ENCODE results near the gene SEC23A.
"Not testable (repeated sequence)": the region's sequence is repeated elsewhere in the genome, so short reads cannot be mapped to it uniquely, and the experiment has no call there.

The SEC23A gene

GRCh38 chr14:39069923-39070322 is 33.1 kb downstream of the SEC23A start:
- no peak for DNase-seq
- Mint-ChIP-seq H3K9me3 (no peaks in the 10 kb centered on the region), H3K27ac (no peak overlapping the region), H3K4me1 (no peaks in the 10 kb centered on the region), H3K36me3 (peaks cover 40% of the 10 kb centered on the region), H3K27me3 (no peaks in the 10 kb centered on the region), H3K4me3 (no peak overlapping the region)
- CTCF ChIA-PET, result interaction anchor here (1.0 kb wide), 1 partner anchor 27 kb away, joined by 3 read pairs; no protein-coding TSS in a partner anchor

- H3K27me3 Mint-ChIP-seq, H3K27ac Mint-ChIP-seq, H3K4me3 Mint-ChIP-seq, H3K4me1 Mint-ChIP-seq, CTCF ChIA-PET, H3K9me3 Mint-ChIP-seq, DNase-seq: not testable (repeated sequence)
- H3K36me3 Mint-ChIP-seq, result peaks cover 42% of the 10 kb centered on the region
Observed at GRCh38 chr14:39069169-39069805, 33.7 kb downstream of the SEC23A start.

GRCh38 chr14:39060818-39061437 is 42.1 kb downstream of the SEC23A start:
- Mint-ChIP-seq H3K27me3 (no peaks in the 10 kb centered on the region), H3K4me3 (no peak overlapping the region), H3K27ac (no peak overlapping the region)

GRCh38 chr14:39055786-39056474 is 47.1 kb downstream of the SEC23A start:
- H3K4me1 Mint-ChIP-seq, result no peaks in the 10 kb centered on the region
- CTCF ChIA-PET, result no interaction called here
- peaks cover 80% of the 10 kb centered on the region for H3K36me3 Mint-ChIP-seq
- no peak for DNase-seq
- no peak overlapping the region for H3K4me3 Mint-ChIP-seq
- no peak overlapping the region for H3K27ac Mint-ChIP-seq
- H3K9me3 Mint-ChIP-seq, result peaks cover 11% of the 10 kb centered on the region
- H3K27me3 Mint-ChIP-seq, result no peaks in the 10 kb centered on the region

More at GRCh38 chr14:39060818-39061437, 42.1 kb downstream of the SEC23A start:
- no peak for DNase-seq
- CTCF ChIA-PET, result no interaction called here
- Mint-ChIP-seq H3K9me3 (peaks cover 5% of the 10 kb centered on the region), H3K36me3 (peaks cover 65% of the 10 kb centered on the region), H3K4me1 (no peaks in the 10 kb centered on the region)

GRCh38 chr14:39052869-39053454 is 50.1 kb downstream of the SEC23A start:
- H3K9me3 Mint-ChIP-seq, result peaks cover 11% of the 10 kb centered on the region
- peaks cover 73% of the 10 kb centered on the region for H3K36me3 Mint-ChIP-seq
- H3K4me3 Mint-ChIP-seq, CTCF ChIA-PET, DNase-seq, H3K4me1 Mint-ChIP-seq, H3K27me3 Mint-ChIP-seq: not testable (repeated sequence)
- H3K27ac Mint-ChIP-seq, result peak overlapping the region; percentile 52

GRCh38 chr14:39050389-39050788 is 52.6 kb downstream of the SEC23A start:
- no peak for DNase-seq

GRCh38 chr14:39045889-39046288 is 57.1 kb downstream of the SEC23A start:
- H3K27ac Mint-ChIP-seq, H3K4me3 Mint-ChIP-seq, DNase-seq, H3K9me3 Mint-ChIP-seq, H3K27me3 Mint-ChIP-seq, H3K4me1 Mint-ChIP-seq, CTCF ChIA-PET: not testable (repeated sequence)
- H3K36me3 Mint-ChIP-seq, result peaks cover 52% of the 10 kb centered on the region

More at GRCh38 chr14:39050389-39050788, 52.6 kb downstream of the SEC23A start:
- Mint-ChIP-seq H3K4me1 (no peaks in the 10 kb centered on the region), H3K4me3 (no peak overlapping the region), H3K9me3 (peaks cover 3% of the 10 kb centered on the region), H3K27me3 (no peaks in the 10 kb centered on the region), H3K36me3 (peaks cover 76% of the 10 kb centered on the region), H3K27ac (no peak overlapping the region)
- CTCF ChIA-PET, result no interaction called here

- Mint-ChIP-seq H3K9me3 (no peaks in the 10 kb centered on the region), H3K36me3 (peaks cover 50% of the 10 kb centered on the region), H3K27ac (no peak overlapping the region), H3K4me3 (no peak overlapping the region), H3K4me1 (peaks cover 9% of the 10 kb centered on the region), H3K27me3 (no peaks in the 10 kb centered on the region)
- CTCF ChIA-PET, result interaction anchor here (1.2 kb wide), 1 partner anchor 27 kb away, joined by 3 read pairs; no protein-coding TSS in a partner anchor
- DNase-seq, result no peak
Observed at GRCh38 chr14:39043352-39043943, 59.6 kb downstream of the SEC23A start.

- H3K27me3 Mint-ChIP-seq, result no peaks in the 10 kb centered on the region
- peaks cover 28% of the 10 kb centered on the region for H3K36me3 Mint-ChIP-seq
- CTCF ChIA-PET, result no interaction called here
Observed at GRCh38 chr14:39040529-39040928, 62.5 kb downstream of the SEC23A start.

GRCh38 chr14:39038542-39038941 is 64.5 kb downstream of the SEC23A start:
- Mint-ChIP-seq H3K4me1 (peaks cover 10% of the 10 kb centered on the region), H3K27ac (no peak overlapping the region), H3K9me3 (no peaks in the 10 kb centered on the region), H3K36me3 (peaks cover 23% of the 10 kb centered on the region), H3K4me3 (no peak overlapping the region), H3K27me3 (no peaks in the 10 kb centered on the region)
- CTCF ChIA-PET, result interaction anchor here (0.8 kb wide), 1 partner anchor 23 kb away, joined by 3 read pairs; no protein-coding TSS in a partner anchor
- no peak for DNase-seq

More at GRCh38 chr14:39040529-39040928, 62.5 kb downstream of the SEC23A start:
- H3K9me3 Mint-ChIP-seq, result no peaks in the 10 kb centered on the region
- no peak overlapping the region for H3K27ac Mint-ChIP-seq
- H3K4me1 Mint-ChIP-seq, result peaks cover 10% of the 10 kb centered on the region
- H3K4me3 Mint-ChIP-seq, result no peak overlapping the region
- DNase-seq, result no peak

GRCh38 chr14:39036760-39037159 is 66.3 kb downstream of the SEC23A start:
- no peak overlapping the region for H3K4me3 Mint-ChIP-seq
- no peak for DNase-seq
- H3K27ac Mint-ChIP-seq, result no peak overlapping the region
- H3K27me3 Mint-ChIP-seq, result no peaks in the 10 kb centered on the region
- peaks cover 10% of the 10 kb centered on the region for H3K4me1 Mint-ChIP-seq
- H3K9me3 Mint-ChIP-seq, result no peaks in the 10 kb centered on the region
- CTCF ChIA-PET, result no interaction called here
- H3K36me3 Mint-ChIP-seq, result peaks cover 18% of the 10 kb centered on the region

- CTCF ChIA-PET, result interaction anchor here (0.6 kb wide), 1 partner anchor 110 kb away, joined by 3 read pairs; no protein-coding TSS in a partner anchor
- DNase-seq, result no peak
- no peak overlapping the region for H3K4me3 Mint-ChIP-seq
- no peaks in the 10 kb centered on the region for H3K27me3 Mint-ChIP-seq
- H3K9me3 Mint-ChIP-seq, result no peaks in the 10 kb centered on the region
- H3K4me1 Mint-ChIP-seq, result peaks cover 17% of the 10 kb centered on the region
- peaks cover 24% of the 10 kb centered on the region for H3K36me3 Mint-ChIP-seq
- no peak overlapping the region for H3K27ac Mint-ChIP-seq
Observed at GRCh38 chr14:39035336-39035735, 67.7 kb downstream of the SEC23A start.

GRCh38 chr14:39034481-39035296 is 68.3 kb downstream of the SEC23A start:
- no peak for DNase-seq
- Mint-ChIP-seq H3K9me3 (no peaks in the 10 kb centered on the region), H3K4me1 (peaks cover 18% of the 10 kb centered on the region), H3K36me3 (peaks cover 29% of the 10 kb centered on the region), H3K4me3 (no peak overlapping the region), H3K27ac (no peak overlapping the region), H3K27me3 (no peaks in the 10 kb centered on the region)
- CTCF ChIA-PET, result interaction anchor here (0.6 kb wide), 1 partner anchor 109 kb away, joined by 3 read pairs; no protein-coding TSS in a partner anchor

All from activated naive CD4-positive, alpha-beta T cell treated with anti-CD3 and anti-CD28 coated beads, Interleukin-2, amount 10 ng/mL, durations not matched to agents 7 days and 5 days (primary cell).